Measurements from ENCODE around the gene ZFAND4. TPM values are rescaled to one million over a fixed set of nuclear protein-coding genes. Genes with fewer than 3 reads are reported as not detected.
"Not testable (repeated sequence)": the region's sequence is repeated elsewhere in the genome, so short reads cannot be mapped to it uniquely, and the experiment has no call there.

ZFAND4 gene
- polyA plus RNA-seq, 3 donors = 12.1 to 14.3 (median 13.7) TPM

- DNase-seq = no peak
Measured at GRCh38 chr10:45591280-45591679, 81.3 kb downstream of the ZFAND4 start.

- DNase-seq = no peak
Measured at GRCh38 chr10:45589868-45590267, 82.7 kb downstream of the ZFAND4 start.

GRCh38 chr10:45589009-45589408 is 83.6 kb downstream of the ZFAND4 start:
- no peak for DNase-seq

- no peak for DNase-seq
Measured at GRCh38 chr10:45586028-45586824, 86.3 kb downstream of the ZFAND4 start.

- no peak for DNase-seq
Measured at GRCh38 chr10:45585131-45585530, 87.4 kb downstream of the ZFAND4 start.

- DNase-seq = no peak
Measured at GRCh38 chr10:45582386-45582781, 90.2 kb downstream of the ZFAND4 start.

- DNase-seq = no peak
Measured at GRCh38 chr10:45581582-45582385, 90.8 kb downstream of the ZFAND4 start.

GRCh38 chr10:45581216-45581549 is 91.4 kb downstream of the ZFAND4 start:
- no peak for DNase-seq

GRCh38 chr10:45580371-45581215 is 92.0 kb downstream of the ZFAND4 start:
- DNase-seq = no peak

GRCh38 chr10:45578384-45578971 is 94.1 kb downstream of the ZFAND4 start:
- no peak for DNase-seq

- DNase-seq = no peak
Measured at GRCh38 chr10:45575966-45576597, 96.5 kb downstream of the ZFAND4 start.

- not testable (repeated sequence) for DNase-seq
Measured at GRCh38 chr10:45575032-45575761, 97.4 kb downstream of the ZFAND4 start.

GRCh38 chr10:45569471-45569870 is 103.1 kb downstream of the ZFAND4 start:
- no peak for DNase-seq

- DNase-seq = no peak
Measured at GRCh38 chr10:45566415-45566814, 106.2 kb downstream of the ZFAND4 start.

Other genes with a start within 250 kb of the ZFAND4 start
- 10 to 100 TPM; 58.9 to 77.1 (median 73.9) TPM for gene WASHC2C, start 54.5 kb upstream of the ZFAND4 start, polyA plus RNA-seq (ENCODE audit: insufficient read length in 3 of 3)
- gene AGAP4, start 174.7 kb upstream of the ZFAND4 start, polyA plus RNA-seq (ENCODE audit: insufficient read length in 3 of 3) = 10 to 100 TPM; 22.8 to 50.0 (median 47.3) TPM

All from renal pelvis (tissue), 4 donors.